Stimulated activated naive CD8-positive, alpha-beta T cell treated with anti-CD3 and anti-CD28 coated beads, Interleukin-15, amount 100 ng/mL, for 72 hours (primary cell): ENCODE data around the gene FARP2.

Experiments used
- ATAC-seq: fragments of 150-1000 bp; cut with Tn5 transposase; 2 replicates; pipeline ENCODE4 v1.10.0; 2021; ENCODE audit warnings: mild to moderate bottlenecking, moderate library complexity
- DNase-seq, 2 donors: peaks; one replicate each; pipeline ENCODE4 v3.0.0; 2021 to 2022
- H3K27ac Mint-ChIP-seq, 2 donors: one replicate each; pipeline ENCODE4 v1.8.0; 2022; ENCODE audit warnings: mild to moderate bottlenecking in 2 of 2, mixed read lengths in 2 of 2, moderate library complexity in 2 of 2
- H3K27me3 Mint-ChIP-seq: one replicate; pipeline ENCODE4 v1.8.0; 2022; ENCODE audit warnings: mixed read lengths
- H3K4me1 Mint-ChIP-seq: one replicate; pipeline ENCODE4 v1.8.0; 2022; ENCODE audit warnings: mild to moderate bottlenecking, mixed read lengths
- H3K4me3 Mint-ChIP-seq, 2 donors: one replicate each; pipeline ENCODE4 v1.8.0; 2022; ENCODE audit warnings: mild to moderate bottlenecking in 2 of 2, mixed read lengths in 2 of 2, moderate library complexity in 1 of 2
- H3K9me3 Mint-ChIP-seq, 2 donors: one replicate each; pipeline ENCODE4 v1.8.0; 2022; ENCODE audit warnings: mixed read lengths in 2 of 2

Gene FARP2, protein sequence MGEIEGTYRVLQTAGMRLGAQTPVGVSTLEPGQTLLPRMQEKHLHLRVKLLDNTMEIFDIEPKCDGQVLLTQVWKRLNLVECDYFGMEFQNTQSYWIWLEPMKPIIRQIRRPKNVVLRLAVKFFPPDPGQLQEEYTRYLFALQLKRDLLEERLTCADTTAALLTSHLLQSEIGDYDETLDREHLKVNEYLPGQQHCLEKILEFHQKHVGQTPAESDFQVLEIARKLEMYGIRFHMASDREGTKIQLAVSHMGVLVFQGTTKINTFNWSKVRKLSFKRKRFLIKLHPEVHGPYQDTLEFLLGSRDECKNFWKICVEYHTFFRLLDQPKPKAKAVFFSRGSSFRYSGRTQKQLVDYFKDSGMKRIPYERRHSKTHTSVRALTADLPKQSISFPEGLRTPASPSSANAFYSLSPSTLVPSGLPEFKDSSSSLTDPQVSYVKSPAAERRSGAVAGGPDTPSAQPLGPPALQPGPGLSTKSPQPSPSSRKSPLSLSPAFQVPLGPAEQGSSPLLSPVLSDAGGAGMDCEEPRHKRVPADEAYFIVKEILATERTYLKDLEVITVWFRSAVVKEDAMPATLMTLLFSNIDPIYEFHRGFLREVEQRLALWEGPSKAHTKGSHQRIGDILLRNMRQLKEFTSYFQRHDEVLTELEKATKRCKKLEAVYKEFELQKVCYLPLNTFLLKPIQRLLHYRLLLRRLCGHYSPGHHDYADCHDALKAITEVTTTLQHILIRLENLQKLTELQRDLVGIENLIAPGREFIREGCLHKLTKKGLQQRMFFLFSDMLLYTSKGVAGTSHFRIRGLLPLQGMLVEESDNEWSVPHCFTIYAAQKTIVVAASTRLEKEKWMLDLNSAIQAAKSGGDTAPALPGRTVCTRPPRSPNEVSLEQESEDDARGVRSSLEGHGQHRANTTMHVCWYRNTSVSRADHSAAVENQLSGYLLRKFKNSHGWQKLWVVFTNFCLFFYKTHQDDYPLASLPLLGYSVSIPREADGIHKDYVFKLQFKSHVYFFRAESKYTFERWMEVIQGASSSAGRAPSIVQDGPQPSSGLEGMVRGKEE

DNA sequence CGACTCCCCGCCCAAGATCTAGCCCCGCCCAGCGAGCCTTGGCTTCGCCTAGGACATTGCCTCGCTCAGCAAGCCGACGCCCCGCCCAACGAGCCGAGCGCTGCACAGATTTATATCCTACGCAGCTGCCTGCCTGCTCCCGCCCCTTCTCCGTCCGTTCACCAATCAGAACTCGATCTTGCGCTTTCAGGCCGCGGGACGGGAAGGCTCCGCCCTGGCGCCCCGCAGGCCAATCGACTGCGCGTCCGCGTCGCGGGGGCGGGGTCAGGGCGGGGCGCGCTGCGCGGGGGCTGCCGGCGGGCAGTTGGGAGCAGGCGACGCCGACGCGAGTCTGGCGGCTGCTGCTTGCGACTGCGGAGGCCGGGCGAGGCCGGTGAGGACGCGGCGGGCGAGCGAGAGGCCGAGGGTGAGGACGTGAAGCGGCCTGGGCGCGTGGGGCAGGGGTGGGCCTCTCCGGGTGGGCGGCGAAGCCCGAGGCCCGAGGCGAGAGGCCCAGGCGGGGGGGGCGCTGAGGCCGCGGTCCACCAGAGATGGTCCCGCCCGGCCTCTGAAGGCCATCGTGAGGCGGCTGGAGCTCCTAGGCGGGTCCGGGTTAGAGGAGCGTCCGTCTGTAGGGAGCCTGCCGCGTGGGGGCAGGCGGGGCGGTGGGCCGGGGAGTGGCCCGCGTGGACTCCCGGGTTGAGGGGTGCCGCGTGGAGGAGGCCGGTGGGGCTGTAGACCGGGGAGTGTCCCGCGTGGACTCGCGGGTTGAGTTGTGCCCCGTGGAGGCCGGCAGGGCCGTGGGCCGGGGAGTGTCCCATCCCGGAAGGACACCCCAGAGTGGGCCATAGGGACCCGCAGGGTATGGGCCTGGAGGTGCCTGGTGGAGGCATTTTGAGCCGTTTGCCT, at the start of gene FARP2:
FARP2 (plus strand) TSS at position 303 of the 888 bp plus-strand sequence. CDS start 16,823 bp downstream, outside the sequence.
- Mint-ChIP-seq H3K27ac (peak within 1 kb of the TSS; percentile 27 to 87), H3K4me3 (peak within 1 kb of the TSS; percentile 81 to 86), H3K4me1 (peaks cover 26% of the 10 kb centered on the region), H3K27me3 (no peaks in the 10 kb centered on the region), H3K9me3 (no peaks in the 10 kb centered on the region)
- DNase-seq (peak; percentile 97 to 98), ATAC-seq (peak; percentile 97)

DNA sequence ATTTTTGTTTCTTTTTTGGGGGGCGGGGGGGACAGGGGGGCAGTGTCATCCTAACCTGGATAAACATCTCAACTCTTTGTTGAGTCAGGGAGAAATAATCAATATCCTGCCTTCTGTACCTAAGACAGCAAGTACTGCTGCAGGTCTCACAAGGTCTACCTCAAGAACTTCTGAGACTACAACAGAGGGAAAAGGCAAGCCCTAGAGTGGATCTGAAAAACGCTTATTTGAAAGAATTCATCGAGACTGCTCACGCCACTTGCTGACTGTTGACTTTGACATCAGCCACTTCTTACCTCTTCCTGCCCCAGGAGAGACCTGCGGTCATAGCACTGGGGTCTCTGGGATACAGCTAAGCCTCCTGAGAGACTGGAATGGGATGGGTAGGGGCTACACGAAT, 49.0 kb upstream of the FARP2 start:
- Mint-ChIP-seq H3K27ac (no peak overlapping the region), H3K27me3 (no peaks in the 10 kb centered on the region), H3K4me1 (peaks cover 81% of the 10 kb centered on the region), H3K4me3 (no peak overlapping the region), H3K9me3 (no peaks in the 10 kb centered on the region)
- ATAC-seq, result no peak
- no peak for DNase-seq

DNA sequence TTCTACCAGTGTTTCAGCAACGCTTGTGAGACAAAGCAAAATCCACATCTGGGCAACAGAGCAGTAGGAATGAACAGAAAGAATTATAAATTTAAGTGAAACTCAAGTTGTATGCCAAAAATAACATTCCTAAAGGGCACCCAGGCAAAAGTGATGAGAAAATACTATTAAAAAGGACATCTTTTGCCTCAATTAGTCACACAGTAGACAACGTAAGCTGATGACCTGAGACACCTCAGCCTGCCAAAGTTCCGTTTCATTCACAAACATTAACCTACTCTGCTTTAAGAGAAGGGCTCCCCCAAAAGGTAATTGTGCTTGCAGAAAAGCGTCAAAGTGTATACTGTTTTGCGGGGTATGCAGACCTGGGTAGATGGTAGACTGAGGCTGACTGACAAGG, 47.8 kb upstream of the FARP2 start:
- Mint-ChIP-seq H3K4me1 (peaks cover 80% of the 10 kb centered on the region), H3K4me3 (no peak overlapping the region), H3K27me3 (no peaks in the 10 kb centered on the region), H3K27ac (no peak overlapping the region), H3K9me3 (no peaks in the 10 kb centered on the region)
- no peak for DNase-seq
- ATAC-seq, result no peak

DNA sequence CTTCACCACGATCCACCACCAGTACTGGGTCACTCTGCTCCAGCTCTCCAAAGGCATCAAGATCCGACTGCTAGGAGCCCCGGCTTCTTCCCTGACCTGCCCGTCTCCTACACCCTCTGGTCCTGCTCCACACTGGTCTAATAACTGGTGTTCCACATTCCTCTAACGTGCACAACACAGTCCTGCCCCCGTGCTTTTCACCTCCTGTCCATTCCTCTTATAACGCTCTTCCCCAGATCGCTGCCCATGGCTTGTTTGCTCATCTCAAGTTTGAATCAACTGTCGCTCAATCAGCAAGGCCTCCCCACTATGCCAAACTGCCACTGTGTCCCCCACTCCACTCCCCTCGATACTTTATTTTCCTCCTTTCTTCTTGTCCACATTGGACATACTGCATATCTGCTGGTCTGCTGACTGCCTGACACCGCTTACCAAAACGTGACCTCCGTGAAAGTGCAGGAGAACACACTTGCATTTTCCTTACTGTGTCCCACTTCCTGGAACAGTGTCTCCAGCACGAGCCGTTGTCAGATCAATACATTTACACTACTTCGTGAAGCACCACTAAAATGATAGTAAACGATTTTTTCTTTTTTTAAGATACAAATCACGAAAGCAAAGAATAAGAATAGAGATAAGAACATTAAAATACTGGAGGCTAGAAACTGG, 47.1 kb upstream of the FARP2 start:
- no peaks in the 10 kb centered on the region for H3K27me3 Mint-ChIP-seq

DNA sequence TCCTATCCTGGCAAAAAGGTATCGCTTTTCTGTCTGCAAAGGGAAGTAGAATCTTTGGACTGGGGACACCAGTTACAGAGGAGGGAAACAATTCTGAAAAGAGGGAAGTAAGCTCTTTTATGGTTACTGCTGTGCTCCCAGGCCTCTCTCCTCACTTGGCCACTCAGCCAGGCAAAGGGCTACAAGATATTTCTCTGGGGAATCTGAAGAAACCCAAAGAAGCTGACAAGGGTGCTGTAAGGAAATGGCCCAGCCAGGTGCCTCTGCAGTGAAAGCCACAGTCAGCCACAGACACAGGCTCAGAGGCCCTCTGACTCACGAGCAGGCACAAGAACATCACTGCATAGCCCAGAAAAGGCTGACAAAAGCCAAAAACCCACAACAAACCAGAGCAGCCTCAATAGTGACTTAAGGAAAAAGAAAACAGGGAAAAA, 46.4 kb upstream of the FARP2 start:
- ATAC-seq (peak; percentile 96), DNase-seq (peak; percentile 56 to 66)
- H3K4me1 Mint-ChIP-seq, result peaks cover 73% of the 10 kb centered on the region
- no peaks in the 10 kb centered on the region for H3K27me3 Mint-ChIP-seq
- H3K27ac Mint-ChIP-seq, result peak overlapping the region; percentile 68 to 74
- H3K9me3 Mint-ChIP-seq, result no peaks in the 10 kb centered on the region
- H3K4me3 Mint-ChIP-seq, result peak overlapping the region; percentile 76 to 80

More for the DNA sequence above, 47.1 kb upstream of the FARP2 start:
- peak overlapping the region; percentile 20 to 41 for H3K4me3 Mint-ChIP-seq
- ATAC-seq (no peak), DNase-seq (no peak)
- H3K4me1 Mint-ChIP-seq, result peaks cover 80% of the 10 kb centered on the region
- no peaks in the 10 kb centered on the region for H3K9me3 Mint-ChIP-seq
- H3K27ac Mint-ChIP-seq, result peak overlapping the region; percentile 45 to 49

DNA sequence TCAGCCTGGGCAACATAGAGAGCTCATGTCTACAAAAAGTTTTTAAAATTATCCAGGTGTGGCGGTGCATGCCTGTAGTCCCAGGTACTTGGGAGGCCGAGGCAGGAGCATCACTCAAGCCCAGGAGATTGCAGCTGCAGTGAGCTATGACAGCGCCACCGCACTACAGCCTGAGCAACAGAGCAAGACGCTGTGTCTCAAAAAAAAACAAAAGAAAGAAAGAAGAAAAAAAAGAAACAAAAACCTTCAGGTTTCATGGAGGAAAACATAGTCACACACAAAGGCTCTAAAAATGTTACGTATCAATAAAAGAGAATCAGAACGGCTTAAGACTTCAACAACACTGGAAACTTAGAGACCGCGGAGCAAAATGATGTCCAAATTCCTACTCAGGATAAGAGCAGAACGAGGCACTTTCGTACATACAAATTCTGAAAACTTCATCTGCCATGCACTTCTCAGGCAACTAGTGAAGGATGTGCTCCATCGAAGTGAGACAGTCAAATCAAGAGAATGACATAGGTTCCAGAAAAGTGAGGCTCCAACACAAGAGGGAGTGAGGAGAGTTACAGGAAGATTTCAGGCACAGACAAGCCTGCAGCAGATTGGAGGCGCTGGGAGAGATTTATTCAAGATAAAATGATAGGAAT, 45.0 kb upstream of the FARP2 start:
- peak overlapping the region; percentile 4 to 37 for H3K4me3 Mint-ChIP-seq
- H3K27ac Mint-ChIP-seq, result peak overlapping the region in 1 of 2 donors; percentile 42
- DNase-seq (no peak), ATAC-seq (no peak)
- no peaks in the 10 kb centered on the region for H3K9me3 Mint-ChIP-seq
- H3K4me1 Mint-ChIP-seq, result peaks cover 60% of the 10 kb centered on the region
- H3K27me3 Mint-ChIP-seq, result no peaks in the 10 kb centered on the region

DNA sequence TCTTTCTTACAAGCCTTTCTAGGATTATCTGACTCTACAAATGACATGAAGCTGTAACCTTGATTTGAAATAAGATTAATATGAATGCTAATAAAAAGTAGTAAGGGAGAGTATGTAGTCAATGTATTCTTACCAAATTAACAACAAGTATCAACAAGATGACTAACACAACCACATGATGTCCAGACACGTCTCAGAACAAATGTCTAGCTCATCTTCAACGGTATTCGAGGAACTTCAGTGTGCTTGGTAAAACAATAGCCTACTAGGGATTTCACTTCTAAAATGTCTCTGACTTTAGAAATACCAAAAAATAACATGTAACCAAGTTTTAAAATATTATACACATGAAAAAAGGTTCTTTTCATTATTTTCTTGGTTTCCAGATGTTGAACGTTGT, 44.0 kb upstream of the FARP2 start:
- H3K4me3 Mint-ChIP-seq, result peak overlapping the region in 1 of 2 donors; percentile 19
- H3K27ac Mint-ChIP-seq, result no peak overlapping the region
- ATAC-seq (no peak), DNase-seq (no peak)
- peaks cover 63% of the 10 kb centered on the region for H3K4me1 Mint-ChIP-seq
- H3K9me3 Mint-ChIP-seq, result no peaks in the 10 kb centered on the region
- no peaks in the 10 kb centered on the region for H3K27me3 Mint-ChIP-seq

DNA sequence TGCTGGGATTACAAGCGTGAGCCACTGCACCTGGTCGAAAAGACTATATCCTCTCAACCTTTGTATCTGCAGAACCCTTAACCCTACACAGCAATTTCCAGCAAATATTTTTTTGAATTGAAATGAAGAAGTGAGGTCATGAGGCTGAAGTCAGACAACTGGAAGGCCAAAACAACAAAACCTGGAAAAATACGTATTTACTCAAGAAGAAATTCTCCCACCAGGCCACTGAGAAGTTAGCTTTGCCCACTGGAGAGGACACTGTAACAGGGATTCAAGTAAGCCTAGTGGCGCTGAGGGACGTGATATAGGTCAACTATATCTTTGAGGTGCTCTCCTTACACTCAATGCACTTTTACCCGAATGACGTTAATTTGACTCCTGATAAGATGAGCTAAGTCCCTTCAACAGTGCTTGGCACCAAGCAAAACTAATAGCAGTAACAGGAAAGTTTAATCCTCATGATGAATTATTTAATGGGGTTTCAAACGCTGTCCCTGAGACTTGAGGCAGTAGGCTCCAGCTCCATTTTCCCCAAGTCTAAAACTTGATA, 42.5 kb upstream of the FARP2 start:
- DNase-seq (no peak), ATAC-seq (no peak)
- Mint-ChIP-seq H3K4me3 (peak overlapping the region; percentile 98 to 99), H3K27ac (peak overlapping the region in 1 of 2 donors; percentile 44), H3K9me3 (no peaks in the 10 kb centered on the region), H3K4me1 (peaks cover 70% of the 10 kb centered on the region), H3K27me3 (no peaks in the 10 kb centered on the region)

DNA sequence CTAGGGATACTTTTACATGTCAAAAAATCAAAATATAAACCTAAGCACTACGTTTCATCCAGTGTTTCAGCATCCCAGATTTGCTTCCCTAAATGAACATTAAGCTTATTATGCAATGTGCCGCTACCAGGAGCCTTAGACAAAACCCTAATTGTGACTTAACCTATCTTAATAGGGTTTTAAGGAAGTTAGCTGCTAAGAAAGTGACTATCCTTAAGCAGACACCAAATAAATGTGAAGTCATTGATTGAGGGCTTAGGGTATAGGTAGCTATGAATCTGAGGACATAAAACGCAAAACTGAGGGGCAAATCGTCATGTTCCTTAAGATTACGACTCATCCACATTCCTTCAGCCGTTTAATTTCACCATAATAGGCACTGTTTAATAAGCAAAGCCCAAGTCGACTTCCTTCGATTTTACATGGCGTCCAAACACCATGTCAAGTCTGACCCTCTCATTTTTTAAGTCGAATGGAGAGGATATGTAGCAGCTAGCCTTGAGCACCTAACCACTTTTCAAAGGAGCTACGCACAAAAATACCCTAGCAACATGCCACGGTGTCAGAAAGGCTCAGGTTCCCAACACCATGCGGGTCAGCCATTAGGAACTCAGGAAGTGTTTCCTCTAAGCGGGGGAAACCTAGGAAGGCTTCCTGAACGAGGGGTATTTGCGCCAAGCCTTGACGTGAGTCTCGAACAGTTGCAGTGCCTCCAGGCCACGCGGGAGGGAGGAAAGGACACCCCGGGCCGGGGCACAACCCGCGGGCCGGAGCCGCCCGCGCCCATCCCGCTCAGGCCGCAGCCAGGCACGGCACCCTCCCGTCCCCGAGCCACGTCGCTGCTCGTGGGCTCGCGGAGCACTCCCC, 41.6 kb upstream of the FARP2 start:
- Mint-ChIP-seq H3K27me3 (no peaks in the 10 kb centered on the region), H3K27ac (peak overlapping the region; percentile 93 to 100), H3K4me1 (peaks cover 70% of the 10 kb centered on the region), H3K9me3 (no peaks in the 10 kb centered on the region), H3K4me3 (peak overlapping the region; percentile 98 to 99)
- ATAC-seq (no peak), DNase-seq (no peak)

DNA sequence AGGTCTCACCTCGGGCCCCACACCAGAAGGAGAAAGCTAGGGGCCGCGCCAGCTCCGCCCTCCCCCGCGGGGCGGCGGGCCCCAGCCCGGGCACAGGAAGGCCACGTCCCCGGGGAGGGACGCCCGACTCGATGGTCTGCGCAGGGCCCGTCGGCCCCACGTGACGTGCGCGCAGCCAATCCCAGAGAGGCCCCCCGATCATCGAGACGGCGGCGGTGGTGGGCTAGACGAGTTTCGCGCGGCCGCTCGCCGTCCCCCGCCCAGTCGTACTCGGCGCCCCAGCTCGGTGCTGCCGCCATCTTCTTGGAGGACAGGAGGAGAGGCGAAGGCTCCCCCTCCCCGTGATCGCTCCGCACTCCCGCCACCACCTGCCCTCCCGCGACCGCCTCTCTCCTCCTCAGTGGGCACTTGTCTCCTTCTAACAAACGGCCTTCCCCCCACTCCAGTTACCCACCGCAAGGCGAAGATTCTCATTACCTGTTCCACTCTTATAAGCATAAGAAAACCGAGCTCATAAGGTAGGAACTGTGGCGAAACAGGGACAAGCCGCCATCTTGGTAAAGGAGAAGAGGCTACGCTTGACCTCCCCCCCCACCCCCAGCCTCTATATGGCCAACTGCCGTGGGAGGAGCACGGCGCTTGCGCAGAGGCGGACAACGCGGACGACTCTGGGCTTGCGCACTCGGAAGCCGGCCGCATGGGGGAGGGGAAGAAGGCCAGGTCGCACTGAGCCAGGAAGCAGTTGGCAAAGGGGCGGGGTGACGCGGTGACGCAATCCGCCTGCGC, 40.8 kb upstream of the FARP2 start, which contains the start of gene HDLBP:
HDLBP (minus strand) TSS at position 580 of the 786 bp plus-strand sequence. CDS start 48,803 bp downstream, outside the sequence.
- H3K9me3 Mint-ChIP-seq, result no peaks in the 10 kb centered on the region
- DNase-seq (peak; percentile 100), ATAC-seq (peak; percentile 85)
- no peaks in the 10 kb centered on the region for H3K27me3 Mint-ChIP-seq
- peak within 1 kb of the TSS; percentile 98 to 99 for H3K4me3 Mint-ChIP-seq
- H3K27ac Mint-ChIP-seq, result peak within 1 kb of the TSS; percentile 100
- H3K4me1 Mint-ChIP-seq, result peaks cover 70% of the 10 kb centered on the region

DNA sequence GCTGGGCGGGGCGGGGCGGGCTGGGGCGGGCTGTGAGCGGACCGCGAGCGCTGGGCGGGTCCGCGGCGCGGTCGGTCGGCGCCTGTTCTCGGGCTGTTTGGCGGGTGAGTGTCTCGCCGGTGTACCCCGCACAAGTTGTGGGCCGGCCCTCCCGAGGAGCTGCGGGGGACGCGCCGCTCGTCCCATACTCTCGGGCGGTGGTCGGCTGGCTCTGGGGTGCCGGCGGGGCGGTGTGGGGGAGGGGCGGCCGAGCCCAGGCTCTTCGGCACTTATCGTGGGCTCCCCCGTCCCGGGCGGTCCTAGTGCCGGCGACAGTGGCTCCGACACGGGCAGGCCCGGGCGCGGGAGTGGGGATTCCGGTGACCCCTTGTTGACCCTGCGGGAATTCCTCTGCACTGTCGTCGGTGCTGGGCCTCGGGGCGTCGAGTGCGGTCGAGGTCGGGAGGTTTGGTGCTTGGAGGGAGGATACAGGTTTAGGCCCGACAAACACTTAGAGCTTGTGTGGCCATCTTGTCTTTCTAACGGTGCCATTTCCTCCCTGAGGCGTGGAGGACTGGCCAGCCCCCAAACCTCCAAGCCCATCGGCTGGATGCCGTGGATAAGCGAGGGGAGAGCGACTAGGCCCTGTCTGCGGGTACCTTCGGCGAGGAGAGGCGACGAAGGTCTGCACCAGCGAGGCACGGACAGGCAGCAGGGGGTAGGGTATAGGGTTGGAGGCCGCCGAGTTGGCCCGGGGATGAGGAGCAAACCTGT, 40.0 kb upstream of the FARP2 start, which contains the start of gene SEPTIN2:
SEPTIN2 (plus strand) TSS at position 47 of the 753 bp plus-strand sequence. CDS start 8,308 bp downstream, outside the sequence.
- Mint-ChIP-seq H3K9me3 (no peaks in the 10 kb centered on the region), H3K4me3 (peak within 1 kb of the TSS; percentile 98 to 99), H3K4me1 (peaks cover 70% of the 10 kb centered on the region), H3K27me3 (no peaks in the 10 kb centered on the region), H3K27ac (peak within 1 kb of the TSS; percentile 100)
- ATAC-seq (peak; percentile 73), DNase-seq (peak; percentile 84 to 86)
